HG03175 (cell line): Measurements from ENCODE around the gene NKD1.

ENCODE experiments used
- ATAC-seq: cut with Tn5 transposase; IDR thresholded peaks from one replicate; pipeline ENCODE4 v1.9.1; 2021; ENCODE audit warnings: mild to moderate bottlenecking, moderate library complexity; ENCODE audit not compliant: unreplicated experiment

NKD1 gene

DNA sequence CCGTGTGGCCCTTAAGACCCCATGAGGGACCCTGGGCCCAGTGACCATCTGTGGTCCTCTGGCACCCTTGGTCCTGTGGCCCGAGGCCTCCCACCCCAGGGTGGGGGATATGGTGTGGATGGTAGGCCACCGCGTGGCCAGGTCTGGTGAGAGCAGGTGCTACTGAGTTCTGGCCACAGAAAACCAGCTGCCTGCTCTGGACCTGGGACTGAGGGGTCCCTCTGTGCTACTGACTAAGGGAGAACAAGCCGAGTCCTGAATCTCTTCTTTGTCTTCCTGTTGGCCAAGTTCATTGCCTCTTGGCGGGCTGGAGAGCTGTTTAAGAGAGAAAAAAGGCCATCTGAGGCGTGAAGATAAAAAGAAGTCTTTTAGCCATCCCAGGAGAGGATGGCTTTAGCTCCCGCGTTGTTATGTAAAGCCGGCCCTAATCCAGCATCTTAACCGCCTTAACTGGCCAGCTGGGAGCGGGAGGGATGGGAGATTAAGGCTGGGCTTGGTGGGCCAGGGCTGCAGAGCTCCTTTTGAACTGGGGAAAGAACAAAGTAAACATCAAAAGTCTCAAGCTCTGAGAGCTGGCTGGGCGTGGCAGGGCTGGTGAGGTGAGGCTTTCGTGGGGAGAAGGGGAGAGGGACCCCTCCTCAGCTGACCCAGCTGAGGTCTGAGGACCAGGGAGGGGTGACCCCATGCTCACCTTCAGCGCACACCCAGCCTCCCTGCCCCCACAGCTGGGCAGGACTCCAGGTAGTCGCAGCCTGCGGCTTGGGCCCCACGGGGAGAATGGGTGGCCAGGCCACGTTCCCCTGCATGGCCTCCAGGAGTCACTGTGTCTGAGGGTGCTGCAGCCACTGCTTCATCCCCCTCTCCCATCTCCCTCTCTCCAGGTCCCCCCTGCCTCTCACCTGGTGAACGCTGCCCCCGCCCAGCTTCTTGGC lies 62.4 kb downstream of the NKD1 start:
- ATAC-seq = no peak

DNA sequence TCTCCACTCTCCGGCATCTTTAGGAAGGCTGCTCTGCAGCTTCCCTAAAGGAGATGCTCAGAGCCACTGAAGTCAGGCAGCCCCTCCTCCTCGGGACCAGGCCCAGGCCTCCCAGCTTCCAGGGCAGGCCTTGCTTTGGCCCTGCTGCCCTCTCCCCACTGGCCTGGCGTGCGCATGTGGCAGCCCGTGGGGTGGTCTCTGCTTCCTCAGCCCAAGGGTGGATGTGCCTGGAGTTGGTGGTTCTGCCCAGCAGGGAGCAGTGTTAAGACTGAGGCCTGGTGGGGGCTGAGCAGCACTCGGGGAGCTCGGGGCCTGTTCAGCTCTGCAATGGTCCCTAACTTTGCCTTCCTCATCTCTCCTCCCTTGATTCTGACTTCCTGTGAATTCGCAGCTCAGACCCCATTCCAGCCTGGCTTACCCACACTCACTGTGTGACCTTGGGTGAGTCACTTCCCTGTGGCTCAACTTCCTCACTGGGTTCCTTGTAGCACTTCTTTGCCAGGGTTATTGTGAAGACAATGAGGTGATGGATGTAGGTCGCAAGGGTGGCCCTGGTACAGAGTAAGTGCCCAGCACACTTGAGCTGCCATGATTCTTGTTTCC lies 63.2 kb downstream of the NKD1 start:
- ATAC-seq = no peak

DNA sequence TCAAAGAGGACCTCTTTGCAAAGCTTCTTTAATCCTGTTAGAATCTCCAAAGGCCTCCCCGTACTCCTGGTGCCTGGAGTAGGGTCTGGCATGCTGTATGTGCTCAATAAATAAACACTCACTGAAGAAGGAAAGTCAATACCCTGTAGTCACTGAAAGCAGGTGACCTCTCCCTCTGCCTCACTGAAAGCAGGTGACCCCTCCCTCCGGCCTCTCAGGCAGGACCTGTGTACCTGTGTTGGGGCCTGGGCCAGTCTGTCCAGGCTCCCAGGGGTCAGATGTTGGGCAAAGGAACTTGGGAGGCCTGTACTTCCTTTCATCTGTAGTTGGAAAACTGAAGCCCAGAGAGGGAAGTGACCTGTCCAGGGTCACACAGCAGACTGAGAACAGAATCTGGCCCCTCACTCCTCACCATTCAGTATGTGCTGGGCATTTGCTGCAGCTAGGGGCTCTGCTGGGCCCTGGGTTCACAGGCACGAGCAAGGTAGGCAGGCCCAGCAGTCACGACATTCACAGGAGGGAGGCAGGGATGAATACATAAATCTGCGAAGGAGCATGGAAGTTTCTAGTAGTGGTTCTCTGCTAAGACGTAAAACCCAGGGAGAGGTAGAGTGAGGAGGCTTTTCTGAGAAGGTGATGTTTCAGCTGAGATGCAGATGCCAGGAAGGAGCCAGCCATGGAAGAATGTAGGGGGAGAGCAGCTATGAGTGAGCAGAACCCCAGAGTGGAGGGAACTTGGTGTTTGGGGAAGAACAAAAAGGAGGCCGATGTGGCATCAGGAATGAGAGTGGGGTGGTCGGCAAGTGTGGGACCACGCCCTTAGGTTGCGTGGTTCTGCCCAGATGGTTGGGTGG lies 64.0 kb downstream of the NKD1 start:
- no peak for ATAC-seq

DNA sequence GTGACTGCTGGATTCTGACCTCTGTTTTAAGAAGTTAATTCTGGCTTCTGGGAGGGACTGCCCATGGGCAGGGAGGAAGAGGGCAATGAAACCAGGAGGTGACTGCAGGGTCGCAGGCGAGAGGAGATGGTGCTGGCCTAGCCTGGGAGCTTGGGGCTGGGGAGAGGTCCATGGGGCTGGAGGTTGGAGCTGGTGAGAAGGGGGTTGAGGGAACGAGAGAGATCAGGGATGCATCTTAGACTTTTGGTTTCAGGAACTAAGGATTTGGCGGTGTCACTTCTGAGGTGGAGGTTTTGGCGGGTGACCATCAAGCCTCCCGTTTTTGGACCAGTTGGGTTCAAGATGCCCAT lies 64.6 kb downstream of the NKD1 start:
- no peak for ATAC-seq

DNA sequence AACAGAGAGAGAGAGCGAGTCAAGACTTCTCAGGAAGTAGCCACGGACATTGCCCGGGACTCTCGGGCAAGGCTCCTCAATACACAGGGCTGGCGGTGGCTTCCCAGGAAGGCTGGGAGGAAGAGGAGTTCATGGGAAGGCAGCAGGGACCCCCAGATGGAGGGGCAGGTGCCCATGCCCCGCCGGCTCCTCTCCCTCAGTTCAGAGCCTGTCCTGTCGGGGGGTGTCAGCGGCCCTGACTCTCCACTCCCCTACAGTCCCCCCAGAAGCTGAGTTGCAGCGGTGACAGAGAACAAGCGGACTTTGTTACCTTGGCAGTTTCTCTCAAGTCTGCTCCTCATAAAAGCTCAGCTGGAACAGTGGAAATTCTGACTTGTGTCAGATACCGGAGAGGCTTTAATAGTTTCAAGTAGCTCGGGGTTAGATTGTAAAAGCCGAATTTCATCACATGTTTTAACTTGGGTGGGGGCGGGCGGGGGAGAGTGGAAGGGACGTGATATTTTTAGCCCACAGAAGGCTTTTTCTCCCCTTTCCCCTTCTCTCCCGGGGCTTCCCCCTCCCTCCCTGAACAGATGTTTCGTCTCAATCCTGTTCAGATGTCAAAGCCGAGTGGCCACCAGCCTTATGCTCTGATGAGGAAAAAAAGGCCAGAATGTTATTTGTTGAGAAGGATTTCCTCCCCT lies 65.2 kb downstream of the NKD1 start:
- ATAC-seq = no peak

DNA sequence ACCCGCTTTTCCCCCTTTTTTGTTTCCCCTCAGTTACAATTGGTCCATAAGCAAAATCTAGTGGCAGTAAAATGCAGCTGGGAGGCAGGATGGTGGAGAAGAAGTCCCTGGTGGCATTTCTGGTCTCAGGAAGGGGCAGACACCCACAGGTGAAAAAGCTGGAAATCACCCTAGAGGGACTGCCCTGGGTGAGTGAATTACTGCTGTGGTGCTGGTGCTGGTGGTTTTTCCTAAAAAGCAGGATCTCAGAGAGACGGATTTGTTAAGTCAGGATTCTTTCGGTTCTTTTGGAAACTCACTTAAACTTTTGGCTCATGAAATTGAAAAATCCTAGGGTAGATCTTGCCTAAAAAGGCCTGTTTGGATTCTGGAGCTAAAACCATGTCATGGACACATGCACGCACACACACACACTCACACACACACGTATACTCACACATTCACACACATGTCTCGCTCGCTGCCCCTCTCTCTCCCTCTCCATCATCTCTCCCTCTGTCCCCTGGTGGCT lies 65.8 kb downstream of the NKD1 start:
- ATAC-seq = no peak

DNA sequence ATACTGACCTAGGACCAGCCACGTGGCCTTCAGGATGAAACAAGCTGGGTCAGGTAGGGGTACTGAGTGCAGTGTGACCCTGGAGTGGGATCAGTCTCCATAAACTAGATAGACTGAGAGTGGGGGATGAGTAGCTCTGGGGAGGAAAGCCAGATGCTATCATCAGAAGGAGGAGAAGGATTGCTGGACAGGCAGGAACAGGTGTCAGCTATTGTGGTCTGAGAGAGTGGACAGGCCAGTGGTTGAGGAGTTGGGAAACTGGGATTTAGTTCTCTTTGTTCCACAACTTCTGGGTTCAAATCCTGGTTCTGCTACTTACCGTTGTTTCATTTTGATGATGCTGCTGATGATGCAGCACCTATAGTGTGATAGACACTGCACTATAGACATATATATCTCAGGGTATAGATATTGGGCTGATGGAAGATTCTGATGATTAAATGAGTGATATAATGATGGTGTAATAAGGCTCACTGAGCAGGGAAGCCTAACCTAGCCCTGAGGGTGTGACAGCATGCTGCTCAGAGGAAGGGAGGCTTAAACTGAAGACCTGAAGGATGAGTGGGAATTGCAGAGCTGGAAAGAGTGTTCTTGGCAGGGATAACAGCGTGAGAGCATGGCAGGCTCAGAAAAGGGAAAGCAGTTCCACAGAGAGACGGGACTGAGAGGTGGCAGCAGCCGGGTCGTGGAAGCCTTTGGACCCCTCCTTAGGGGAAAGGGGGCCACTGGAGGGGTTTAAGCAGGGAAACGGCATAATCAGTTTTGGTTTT lies 66.9 kb downstream of the NKD1 start:
- no peak for ATAC-seq

DNA sequence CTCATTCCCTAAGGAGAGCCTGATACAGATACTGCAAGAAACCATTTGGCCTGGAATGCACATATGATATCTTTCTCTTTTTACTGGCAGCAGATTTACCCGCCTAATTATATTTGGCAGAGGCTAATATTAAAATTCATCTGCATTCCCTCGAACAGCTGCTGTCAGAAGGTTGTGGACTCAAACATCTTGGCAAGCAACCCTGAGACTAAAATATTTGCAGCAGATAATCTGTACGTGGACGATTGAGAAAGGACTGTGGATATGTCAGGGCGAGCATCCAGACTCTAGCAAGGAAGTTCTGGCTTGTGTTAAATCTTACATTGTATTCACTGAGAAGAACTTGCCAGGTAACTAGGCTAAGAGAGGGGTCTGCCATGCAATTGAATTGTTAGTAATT lies 67.7 kb downstream of the NKD1 start:
- ATAC-seq = no peak

DNA sequence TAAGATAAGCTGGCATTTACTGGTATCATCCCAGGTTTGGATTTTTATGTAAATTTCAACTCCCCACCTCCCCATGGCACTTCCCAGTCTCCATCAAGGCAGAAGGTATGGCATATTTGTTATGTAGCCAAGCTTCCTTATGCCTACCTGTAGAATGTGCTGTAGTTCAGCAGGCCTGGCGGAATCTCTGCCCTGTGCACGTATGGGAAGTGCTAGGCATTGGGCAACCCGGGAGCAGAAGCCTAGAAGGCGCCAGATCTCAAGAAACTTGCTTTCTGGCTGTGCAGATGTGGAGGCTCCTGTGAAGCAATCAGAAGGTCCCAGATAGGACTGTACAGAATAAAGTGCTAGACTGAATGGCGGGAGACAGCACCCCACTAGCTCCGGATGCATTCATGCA lies 68.2 kb downstream of the NKD1 start:
- no peak for ATAC-seq

DNA sequence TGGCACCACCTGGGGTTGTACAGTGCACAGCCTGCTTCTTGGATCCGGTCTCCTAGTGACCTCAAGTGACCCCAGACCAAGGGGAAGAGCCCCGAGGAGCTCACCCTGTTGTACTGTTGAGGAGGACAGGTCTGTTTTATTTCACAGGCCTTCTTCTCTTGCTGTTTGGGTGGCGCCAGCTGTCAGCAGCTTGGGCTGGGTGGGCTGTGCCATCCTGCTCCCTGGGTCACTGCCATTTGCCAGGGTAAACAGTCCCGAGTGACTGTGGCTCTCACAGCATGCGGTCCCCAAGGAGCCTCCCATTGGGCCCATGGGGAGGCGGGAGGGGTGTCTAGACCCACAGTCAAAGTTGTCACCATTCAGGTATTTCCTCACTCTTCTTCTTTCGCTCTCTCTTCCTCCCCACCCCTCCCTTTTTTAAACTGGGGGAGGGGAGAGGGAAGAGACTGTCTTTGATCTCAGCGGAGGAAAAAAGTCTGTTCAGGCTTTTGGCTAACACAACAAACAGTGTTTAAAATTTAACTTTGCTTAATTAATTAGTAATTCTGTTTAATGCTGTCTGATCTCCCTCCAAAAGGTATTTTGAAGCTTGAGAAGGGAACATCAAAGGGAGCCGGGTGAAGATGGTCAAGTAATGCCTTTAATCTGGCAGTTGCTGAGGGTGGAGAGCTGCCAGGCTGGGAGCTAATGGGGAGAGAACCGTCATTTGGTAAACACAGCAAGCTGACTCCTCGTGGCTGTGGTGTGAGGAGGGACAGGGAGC lies 68.9 kb downstream of the NKD1 start:
- ATAC-seq = no peak

DNA sequence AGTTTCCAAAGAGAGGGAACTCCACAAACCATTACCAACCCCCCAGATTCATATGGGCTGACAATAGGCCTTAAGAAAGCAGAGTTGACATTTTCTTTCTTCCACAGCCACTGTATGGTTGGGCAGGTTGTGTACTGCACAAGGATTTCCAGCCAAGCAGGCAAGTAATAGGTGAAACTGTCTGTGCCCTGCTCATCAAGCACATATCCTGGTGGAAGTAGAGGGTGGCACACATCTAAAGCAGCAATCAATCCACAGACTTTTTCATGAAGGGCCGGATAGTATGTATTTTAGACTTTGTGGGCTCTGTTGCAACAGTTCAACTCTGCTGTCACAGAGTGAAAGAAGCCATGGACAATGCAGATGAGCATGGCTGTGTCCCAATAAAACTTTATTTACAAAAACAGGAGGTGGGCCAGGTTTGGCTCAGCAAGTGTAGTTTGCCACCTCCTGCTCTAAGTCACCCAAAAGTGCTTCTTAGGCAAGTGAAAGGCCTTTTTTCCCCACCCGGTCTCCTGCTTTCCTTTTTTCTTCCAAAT lies 69.5 kb downstream of the NKD1 start:
- no peak for ATAC-seq

DNA sequence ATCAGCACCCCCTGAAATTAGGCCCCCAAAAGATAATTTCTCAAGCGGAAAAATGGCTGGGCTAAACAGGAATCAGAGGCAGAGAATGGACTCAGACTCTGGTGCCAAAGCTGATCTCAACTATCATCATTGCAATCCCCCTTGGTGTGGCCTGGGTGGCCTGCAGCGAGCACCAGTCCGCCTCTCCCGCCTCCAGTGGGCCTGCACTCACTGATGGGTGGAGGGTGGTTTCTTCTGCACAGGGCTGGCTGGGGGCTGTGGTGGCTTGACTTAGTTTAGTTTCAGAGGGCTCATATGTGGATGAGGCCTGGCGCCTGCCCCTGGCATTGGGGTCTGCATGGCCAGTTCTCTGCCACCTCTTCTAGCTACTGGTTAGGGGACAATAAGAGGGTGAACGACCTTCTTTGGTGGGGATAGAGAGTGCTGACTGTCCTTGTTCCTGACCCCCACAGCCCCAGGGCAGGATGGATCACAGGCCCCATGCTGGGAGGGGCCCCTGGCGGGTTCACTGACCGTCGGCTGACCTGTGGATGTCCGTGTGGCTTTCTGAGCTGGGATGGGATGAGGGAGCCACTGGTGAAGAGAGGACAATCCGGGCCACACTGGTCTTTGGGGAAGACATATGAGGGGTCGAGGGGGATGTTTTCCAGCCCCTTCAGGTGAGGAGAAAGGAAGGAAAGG lies 70.2 kb downstream of the NKD1 start:
- no peak for ATAC-seq

DNA sequence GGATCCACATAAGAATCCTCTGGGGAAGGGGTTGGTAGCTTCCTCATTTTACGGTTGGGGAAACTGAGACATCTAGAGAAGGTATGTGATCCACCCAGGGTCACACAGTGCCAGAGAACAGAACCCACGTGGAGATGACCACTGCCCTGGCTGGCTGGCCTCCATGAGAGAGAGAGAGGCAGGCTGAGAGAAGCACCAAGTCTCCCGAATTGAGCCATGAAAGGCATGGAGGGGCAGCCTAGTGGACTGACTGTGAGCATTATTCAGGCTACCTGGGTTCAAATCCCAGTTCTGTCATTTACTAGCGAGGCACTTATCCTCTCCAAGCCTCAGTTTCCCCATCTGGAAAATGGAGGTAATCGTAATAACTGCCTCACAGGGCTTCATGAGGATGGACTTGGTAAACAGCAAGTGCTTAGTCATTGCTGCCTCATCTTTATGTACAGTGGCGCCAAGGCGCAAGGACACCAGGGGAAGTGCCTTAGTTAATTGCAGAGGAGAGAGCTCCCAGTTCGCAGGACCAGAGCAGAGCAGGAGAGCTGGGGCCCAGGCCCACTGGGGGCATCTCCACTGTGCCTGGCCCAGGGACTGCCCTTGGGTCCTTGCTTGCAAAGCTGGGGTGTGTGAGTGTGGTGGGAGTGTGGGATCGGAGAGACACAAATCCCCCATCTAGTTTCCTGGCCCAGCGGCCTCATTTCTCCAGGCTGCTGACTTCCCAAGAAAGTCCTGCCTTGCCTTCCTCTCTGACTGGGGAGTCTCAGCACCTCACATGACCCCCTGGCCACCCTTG lies 71.7 kb downstream of the NKD1 start:
- ATAC-seq = no peak

DNA sequence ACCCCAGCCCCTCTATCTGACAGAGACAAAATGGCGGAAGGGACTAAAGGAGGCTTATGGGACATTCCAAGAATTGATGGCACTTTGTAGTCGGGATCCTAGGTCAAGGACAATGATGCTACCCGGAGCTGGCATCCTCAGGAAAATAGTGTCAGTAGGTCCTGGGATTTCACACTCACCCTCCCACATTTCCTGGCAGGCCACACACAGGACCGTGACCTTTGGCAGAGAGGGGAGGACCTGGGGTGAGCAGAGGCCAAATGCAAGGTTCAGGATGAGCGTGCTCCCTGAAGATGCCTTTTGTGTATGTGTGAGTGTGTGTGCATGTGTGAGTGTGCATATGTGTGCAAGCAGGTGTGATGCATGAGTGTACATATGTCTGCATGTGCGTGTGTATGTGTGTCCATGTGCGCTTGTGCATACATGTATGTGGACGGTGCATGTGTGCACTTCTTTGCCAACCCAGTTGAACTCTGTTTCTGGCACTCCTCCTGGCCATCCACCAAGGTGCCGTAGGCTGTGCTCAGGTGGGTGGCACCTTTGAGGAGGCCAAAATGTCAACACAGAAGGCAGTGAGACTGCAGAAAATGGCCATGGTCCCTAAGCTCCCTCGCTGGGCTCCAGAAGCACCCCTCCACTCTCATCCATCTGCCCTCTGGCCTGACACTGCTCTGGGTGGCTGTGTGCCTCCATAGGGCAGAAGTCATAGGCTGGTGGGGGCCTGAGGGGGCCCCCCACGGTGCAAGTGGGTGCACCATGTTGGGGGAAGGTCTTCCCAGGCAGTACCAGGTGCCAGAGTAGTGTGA lies 72.7 kb downstream of the NKD1 start:
- ATAC-seq = no peak

DNA sequence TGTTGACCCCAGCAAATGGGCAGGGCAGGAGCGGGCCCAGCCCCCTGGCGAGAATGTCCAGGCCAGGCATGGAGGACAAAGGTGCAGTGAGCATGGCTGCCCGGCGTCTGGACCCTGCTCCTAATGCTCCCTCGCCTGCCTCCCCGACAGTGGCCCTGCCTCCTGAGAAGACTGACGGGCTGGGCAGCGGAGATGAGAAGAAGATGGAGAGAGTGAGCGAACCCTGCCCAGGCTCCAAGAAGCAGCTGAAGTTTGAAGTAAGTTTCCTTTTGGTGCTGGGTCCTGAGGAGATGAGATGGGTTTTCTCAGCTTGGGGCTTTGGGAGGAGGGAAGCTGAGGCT lies 73.2 kb downstream of the NKD1 start:
- ATAC-seq = no peak

DNA sequence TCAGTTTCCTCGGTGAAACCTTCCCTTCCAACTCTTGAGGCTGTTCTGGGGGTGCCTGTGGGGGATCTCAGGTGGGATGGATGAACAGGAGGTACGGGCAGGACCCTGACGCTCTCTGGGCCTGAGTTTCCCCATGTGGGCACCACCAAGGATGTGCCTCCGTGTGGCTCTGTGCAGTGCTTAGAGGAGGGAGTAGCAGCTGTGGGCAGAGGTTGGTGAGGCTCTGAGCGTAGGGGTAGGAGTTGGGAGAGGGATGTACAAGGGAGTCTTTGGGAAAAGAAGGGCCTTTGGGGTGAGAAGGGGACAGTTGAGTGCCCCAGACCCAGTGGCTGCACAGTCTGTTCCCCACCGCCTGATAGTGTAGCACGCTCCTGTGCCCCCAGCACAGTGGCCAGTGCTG lies 73.8 kb downstream of the NKD1 start:
- ATAC-seq = no peak
